GM21515 (cell line): ENCODE results near the gene GALK1.
"Not testable (repeated sequence)": the region's sequence is repeated elsewhere in the genome, so short reads cannot be mapped to it uniquely, and the experiment has no call there.

Source experiments
- ATAC-seq: cut with Tn5 transposase; IDR thresholded peaks from one replicate; pipeline ENCODE4 v1.9.1; 2021; ENCODE audit not compliant: unreplicated experiment

The GALK1 gene

GRCh38 chr17:75767881-75768280 lies 2.9 kb upstream of the GALK1 start:
- no peak for ATAC-seq

- ATAC-seq: no peak
These were observed 989 bp upstream of the GALK1 start for GRCh38 chr17:75765981-75766380.

- ATAC-seq: no peak
These were observed 628 bp downstream of the GALK1 start for GRCh38 chr17:75764417-75764710.

GRCh38 chr17:75763613-75764416 lies 1.2 kb downstream of the GALK1 start:
- no peak for ATAC-seq

- no peak for ATAC-seq
These were observed 1.8 kb downstream of the GALK1 start for GRCh38 chr17:75763269-75763607.

GRCh38 chr17:75762513-75763268 lies 2.3 kb downstream of the GALK1 start:
- no peak for ATAC-seq

- not testable (repeated sequence) for ATAC-seq
These were observed 4.9 kb downstream of the GALK1 start for GRCh38 chr17:75759978-75760640.

- ATAC-seq: no peak
These were observed 5.5 kb downstream of the GALK1 start for GRCh38 chr17:75759457-75759856.

GRCh38 chr17:75758131-75758905 lies 6.7 kb downstream of the GALK1 start:
- ATAC-seq: no peak

- no peak for ATAC-seq
These were observed 7.8 kb downstream of the GALK1 start for GRCh38 chr17:75757086-75757681.

- no peak for ATAC-seq
These were observed 8.4 kb downstream of the GALK1 start for GRCh38 chr17:75756451-75757085.

GRCh38 chr17:75755990-75756389 lies 9.0 kb downstream of the GALK1 start:
- ATAC-seq: no peak

- no peak for ATAC-seq
These were observed 9.6 kb downstream of the GALK1 start for GRCh38 chr17:75755205-75755901.

GRCh38 chr17:75754378-75755204 lies 10.4 kb downstream of the GALK1 start:
- no peak for ATAC-seq

- ATAC-seq: peak; percentile 53
These were observed 11.2 kb downstream of the GALK1 start for GRCh38 chr17:75753514-75754377.

GRCh38 chr17:75752802-75753513 lies 12.0 kb downstream of the GALK1 start:
- no peak for ATAC-seq

GRCh38 chr17:75752405-75752709 lies 12.6 kb downstream of the GALK1 start:
- ATAC-seq: no peak
